Kidney (tissue), 14 donors: ENCODE measurements around the gene ADARB1. TPM values are rescaled to one million over a fixed set of nuclear protein-coding genes. Genes with fewer than 3 reads are reported as not detected.

Experiments used
- DNase-seq, 5 donors: peaks; one replicate each; pipeline ENCODE4 v3.0.0-alpha.2; 2013 to 2020
- FAIRE-seq: peaks from 2 replicates; lab custom pipeline; 2012; peaks lifted over from hg19 to GRCh38; lab: Jason Lieb, UNC
- H3K27ac ChIP-seq, 2 donors: one replicate each; pipeline ENCODE4 v1.7.0; 2013; ENCODE audit warnings: low read depth in 2 of 2, low read length in 2 of 2, inconsistent platforms in 1 of 2
- H3K27me3 ChIP-seq: one replicate; pipeline ENCODE4 v1.7.1; 2013; ENCODE audit warnings: low read length, inconsistent platforms; ENCODE audit not compliant: control insufficient read depth, insufficient read depth
- H3K36me3 ChIP-seq, 3 donors: one replicate each; pipeline versions ENCODE4 v1.7.0 to v1.7.1; 2013; ENCODE audit warnings: low read length in 3 of 3, control low read depth in 1 of 3, inconsistent platforms in 1 of 3; ENCODE audit not compliant: insufficient read depth in 3 of 3, control insufficient read depth in 2 of 3
- H3K4me1 ChIP-seq, 3 donors: one replicate each; pipeline versions ENCODE4 v1.7.0 to v1.7.1; 2013; ENCODE audit warnings: low read length in 3 of 3, inconsistent platforms in 1 of 3, low read depth in 1 of 3; ENCODE audit not compliant: control insufficient read depth in 2 of 3, insufficient read depth in 2 of 3
- H3K4me3 ChIP-seq, 3 donors: one replicate each; pipeline versions ENCODE4 v1.7.0 to v1.8.1; 2013; ENCODE audit warnings: low read length in 3 of 3, control low read depth in 1 of 3, inconsistent platforms in 1 of 3
- H3K9ac ChIP-seq, 3 donors: one replicate each; pipeline versions ENCODE4 v1.7.0 to v1.7.1; 2013; ENCODE audit warnings: low read length in 3 of 3, control low read depth in 1 of 3, inconsistent platforms in 1 of 3
- H3K9me3 ChIP-seq, 3 donors: one replicate each; pipeline versions ENCODE4 v1.7.0 to v1.7.1; 2013; ENCODE audit warnings: low read length in 3 of 3, control low read depth in 1 of 3, inconsistent platforms in 1 of 3; ENCODE audit not compliant: control insufficient read depth in 2 of 3, insufficient read depth in 1 of 3
- intact Hi-C: fragments of 100-400 bp; cut with DNase I; formaldehyde crosslinking; loops from one replicate; pipeline ENCODE4 v1.11.1; 2022
- polyA plus RNA-seq: library from polyadenylated mRNA; stranded (reverse); fragments of 350-450 nt; fragmentation: Illumina TruSeq; extraction: RNeasy Lipid Tissue Mini Kit (QIAGEN cat#74804); gene quantifications from one replicate; pipeline ENCODE4 v1.2.3, GENCODE V29; 2014; ENCODE audit warnings: low read depth, low replicate concordance; ENCODE audit not compliant: insufficient read depth
- total RNA-seq: library from RNA; stranded (reverse); fragmentation: NEBNext Ultra II Directional; extraction: Animal tissue kit (Norgen Biotek cat#: 25700); gene quantifications from one replicate; pipeline ENCODE4 v1.2.1, GENCODE V29; 2021
- TF ChIP-seq, protein P1 (sequence below): IDR thresholded peaks from 3 replicates; pipeline ENCODE4 v1.5.1; 2012; ENCODE audit warnings: mild to moderate bottlenecking, moderate library complexity, borderline replicate concordance; ENCODE audit not compliant: insufficient read depth; ENCODE audit errors: extremely low read depth
- donor health status: control.
- donor health status: control.
- donor health status: control.
- donor health status: control.
- donor health status: control.
- donor health status: DM: yes; HTN: yes; CAD: no.
- donor health status: Normal renal cell carcinoma (clear cell type).

ADARB1 gene
- total and polyA plus RNA-seq, 2 donors from 2014 or later: 6.7 to 34.9 TPM

- no peaks in the 10 kb centered on the region for H3K9me3 ChIP-seq
- FAIRE-seq (no peak), DNase-seq (no peak)
- no peak overlapping the region for H3K27ac ChIP-seq
- intact Hi-C loops: loop anchor here (5.0 kb wide), 1 partner anchor 180 kb away; no protein-coding TSS in a partner anchor
- H3K36me3 ChIP-seq: no peaks in the 10 kb centered on the region
- H3K4me1 ChIP-seq: peaks cover 0 to 12% (median 5%) of the 10 kb centered on the region in 3 donors
- H3K27me3 ChIP-seq: no peaks in the 10 kb centered on the region
- TF ChIP-seq, protein P1, sequence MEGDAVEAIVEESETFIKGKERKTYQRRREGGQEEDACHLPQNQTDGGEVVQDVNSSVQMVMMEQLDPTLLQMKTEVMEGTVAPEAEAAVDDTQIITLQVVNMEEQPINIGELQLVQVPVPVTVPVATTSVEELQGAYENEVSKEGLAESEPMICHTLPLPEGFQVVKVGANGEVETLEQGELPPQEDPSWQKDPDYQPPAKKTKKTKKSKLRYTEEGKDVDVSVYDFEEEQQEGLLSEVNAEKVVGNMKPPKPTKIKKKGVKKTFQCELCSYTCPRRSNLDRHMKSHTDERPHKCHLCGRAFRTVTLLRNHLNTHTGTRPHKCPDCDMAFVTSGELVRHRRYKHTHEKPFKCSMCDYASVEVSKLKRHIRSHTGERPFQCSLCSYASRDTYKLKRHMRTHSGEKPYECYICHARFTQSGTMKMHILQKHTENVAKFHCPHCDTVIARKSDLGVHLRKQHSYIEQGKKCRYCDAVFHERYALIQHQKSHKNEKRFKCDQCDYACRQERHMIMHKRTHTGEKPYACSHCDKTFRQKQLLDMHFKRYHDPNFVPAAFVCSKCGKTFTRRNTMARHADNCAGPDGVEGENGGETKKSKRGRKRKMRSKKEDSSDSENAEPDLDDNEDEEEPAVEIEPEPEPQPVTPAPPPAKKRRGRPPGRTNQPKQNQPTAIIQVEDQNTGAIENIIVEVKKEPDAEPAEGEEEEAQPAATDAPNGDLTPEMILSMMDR: no peak
- H3K4me3 ChIP-seq: no peak overlapping the region
- no peak overlapping the region for H3K9ac ChIP-seq
These were observed 52.6 kb downstream of the ADARB1 start for GRCh38 chr21:45126983-45127382.

GRCh38 chr21:45127937-45128336 lies 53.6 kb downstream of the ADARB1 start:
- FAIRE-seq (no peak), DNase-seq (no peak)
- Histone ChIP-seq H3K27me3 (no peaks in the 10 kb centered on the region), H3K4me1 (peaks cover 0 to 13% (median 5%) of the 10 kb centered on the region in 3 donors), H3K9me3 (no peaks in the 10 kb centered on the region), H3K36me3 (no peaks in the 10 kb centered on the region), H3K27ac (no peak overlapping the region), H3K4me3 (no peak overlapping the region), H3K9ac (no peak overlapping the region)
- intact Hi-C loops: loop anchor here (5.0 kb wide), 1 partner anchor 181 kb away; no protein-coding TSS in a partner anchor
- TF ChIP-seq, protein P1: no peak

- no peaks in the 10 kb centered on the region for H3K9me3 ChIP-seq
- H3K4me3 ChIP-seq: no peak overlapping the region
- no peak for FAIRE-seq
- peak in 4 of 5 donors; percentile 64 to 80 (median 78) for DNase-seq
- H3K27me3 ChIP-seq: no peaks in the 10 kb centered on the region
- no peaks in the 10 kb centered on the region for H3K36me3 ChIP-seq
- H3K27ac ChIP-seq: no peak overlapping the region
- H3K9ac ChIP-seq: no peak overlapping the region
- peaks cover 0 to 16% (median 5%) of the 10 kb centered on the region in 3 donors for H3K4me1 ChIP-seq
- intact Hi-C loops: loop anchor here (5.0 kb wide), 1 partner anchor 181 kb away; no protein-coding TSS in a partner anchor
- TF ChIP-seq, protein P1: peak; percentile 89
These were observed 54.3 kb downstream of the ADARB1 start for GRCh38 chr21:45128613-45129188.
